ENCODE measurements around the gene EMILIN3. TPM values are rescaled to one million over a fixed set of nuclear protein-coding genes. Genes with fewer than 3 reads are reported as not detected.

Gene EMILIN3
- total and polyA plus RNA-seq, 2 of the 8 experiments (the other 6 are each of a cell fraction or from before 2014, with no cell fraction given): 3.8 to 5.2 TPM

DNA sequence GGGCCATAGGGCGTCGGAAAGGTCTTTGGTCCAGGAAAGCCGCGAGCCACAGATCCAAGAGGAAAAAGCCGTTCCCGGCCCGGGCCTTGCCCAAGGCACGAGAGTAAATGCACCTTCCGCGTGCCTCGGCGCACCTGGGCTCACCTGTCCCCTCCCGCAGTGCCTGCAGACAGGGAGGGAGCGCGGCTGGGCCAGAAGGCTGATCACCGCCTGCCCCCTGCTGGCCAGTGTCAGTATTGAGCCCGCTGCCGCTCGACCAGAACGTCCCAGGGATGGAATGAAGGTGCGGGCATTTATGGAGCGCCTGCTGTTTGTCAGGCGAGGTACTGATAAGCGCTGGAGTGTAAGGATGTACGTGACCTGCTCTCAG is 26.7 kb downstream of the EMILIN3 start (continued):
- TF ChIP-seq SIN3A (conservative IDR thresholded peaks at IDR 0.05 in 1 of 2, IDR thresholded peaks at IDR 0.05 in 1 of 2; ENCODE audit: low read depth in 1 of 2, low read length in 2 of 2) (peak in 1 of 2 experiments; percentile 92; a peak in 2 of 4 replicates), TAF7 (optimal IDR thresholded peaks at IDR 0.05; ENCODE audit: borderline replicate concordance, low read depth, low read length) (peak; percentile 44), YY1 (IDR thresholded peaks at IDR 0.05; ENCODE audit: low read depth, low read length) (peak; percentile 31; the same call in 1 of the 2 replicates), CBX8 (IDR thresholded peaks at IDR 0.05; ENCODE audit: borderline replicate concordance, low read depth, low read length) (no peak), TBP (IDR thresholded peaks at IDR 0.05; ENCODE audit: low read depth, low read length) (0 out of 2 replicates have a peak, but pooled peaks have one; percentile 14), RBBP5 (IDR thresholded peaks at IDR 0.05; ENCODE audit: borderline replicate concordance, low read depth, low read length) (no peak; the same call in 1 of the 2 replicates), RAD21 (IDR thresholded peaks at IDR 0.05 in 1 of 2, conservative IDR thresholded peaks at IDR 0.05 in 1 of 2; ENCODE audit: low read depth in 2 of 2, low read length in 2 of 2) (peak; percentile 99), KDM5A (IDR thresholded peaks at IDR 0.05; ENCODE audit: low read length) (0 out of 2 replicates have a peak, but pooled peaks have one; percentile 41), HDAC2 (IDR thresholded peaks at IDR 0.05; ENCODE audit: borderline replicate concordance in 1 of 2, low read depth in 2 of 2, low read length in 2 of 2) (no peak), KDM4A (IDR thresholded peaks at IDR 0.05; ENCODE audit: low read depth, low read length, severe bottlenecking) (no peak), GTF2F1 (IDR thresholded peaks at IDR 0.05; ENCODE audit: borderline replicate concordance, low read depth, low read length) (peak; percentile 81; the same call in 1 of the 2 replicates), EZH2 (IDR thresholded peaks at IDR 0.05; ENCODE audit: low read depth, low read length, severe bottlenecking) (no peak), TCF12 (IDR thresholded peaks at IDR 0.05; ENCODE audit: low read depth, low read length) (peak; percentile 96), POLR2AphosphoS5 (IDR thresholded peaks at IDR 0.05; ENCODE audit: low read depth, low read length) (peak; percentile 53; the same call in 1 of the 2 replicates), JUND (IDR thresholded peaks at IDR 0.05; ENCODE audit: low read length) (no peak), ZNF274 (IDR thresholded peaks at IDR 0.05; ENCODE audit: borderline replicate concordance, extremely low read depth, low read length) (no peak), CHD2 (IDR thresholded peaks at IDR 0.05; ENCODE audit: low read length) (peak; percentile 62; the same call in 1 of the 2 replicates), RXRA (IDR thresholded peaks at IDR 0.05; ENCODE audit: insufficient read depth, low read depth, low read length) (0 out of 2 replicates have a peak, but pooled peaks have one; percentile 5), KDM1A (IDR thresholded peaks at IDR 0.05; ENCODE audit: borderline replicate concordance, low read length) (peak; percentile 64; the same call in 1 of the 2 replicates), JUN (IDR thresholded peaks at IDR 0.05; ENCODE audit: low read depth, low read length) (no peak)
- TF ChIP-seq, protein P1, sequence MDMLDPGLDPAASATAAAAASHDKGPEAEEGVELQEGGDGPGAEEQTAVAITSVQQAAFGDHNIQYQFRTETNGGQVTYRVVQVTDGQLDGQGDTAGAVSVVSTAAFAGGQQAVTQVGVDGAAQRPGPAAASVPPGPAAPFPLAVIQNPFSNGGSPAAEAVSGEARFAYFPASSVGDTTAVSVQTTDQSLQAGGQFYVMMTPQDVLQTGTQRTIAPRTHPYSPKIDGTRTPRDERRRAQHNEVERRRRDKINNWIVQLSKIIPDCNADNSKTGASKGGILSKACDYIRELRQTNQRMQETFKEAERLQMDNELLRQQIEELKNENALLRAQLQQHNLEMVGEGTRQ (IDR thresholded peaks at IDR 0.05; ENCODE audit: low read length): 0 out of 2 replicates have a peak, but pooled peaks have one; percentile 17
- TF ChIP-seq, protein P2, sequence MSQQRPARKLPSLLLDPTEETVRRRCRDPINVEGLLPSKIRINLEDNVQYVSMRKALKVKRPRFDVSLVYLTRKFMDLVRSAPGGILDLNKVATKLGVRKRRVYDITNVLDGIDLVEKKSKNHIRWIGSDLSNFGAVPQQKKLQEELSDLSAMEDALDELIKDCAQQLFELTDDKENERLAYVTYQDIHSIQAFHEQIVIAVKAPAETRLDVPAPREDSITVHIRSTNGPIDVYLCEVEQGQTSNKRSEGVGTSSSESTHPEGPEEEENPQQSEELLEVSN (IDR thresholded peaks at IDR 0.05): peak; percentile 95

Data from H1 (cell line).